ENCODE data around the gene SLC7A6. TPM values are rescaled to one million over a fixed set of nuclear protein-coding genes. Genes with fewer than 3 reads are reported as not detected.

Gene SLC7A6
- total and polyA plus RNA-seq, 2 of the 8 experiments (the other 6 are each of a cell fraction or from before 2014, with no cell fraction given) = 28.0 to 37.8 TPM

- 0 out of 2 replicates have a peak, but pooled peaks cover 2% of the 10 kb centered on the region for H3K79me1 ChIP-seq (ENCODE audit: low read depth, low read length)
- no peak for TF ChIP-seq TBP (IDR thresholded peaks at IDR 0.05; ENCODE audit: low read depth, low read length)
- H4K20me1 ChIP-seq (replicated peaks in 1 of 2; ENCODE audit: control insufficient read depth in 1 of 2, insufficient read depth in 2 of 2, low read length in 2 of 2) = peaks cover 0 to 1% of the 10 kb centered on the region in 2 experiments
- H3K23me2 ChIP-seq (ENCODE audit: low read depth, low read length) = peaks cover 13% of the 10 kb centered on the region; the same call in 1 of the 2 replicates
- H3K23ac ChIP-seq (ENCODE audit: insufficient read length) = no peak overlapping the region
- H2BK5ac ChIP-seq (ENCODE audit: low read depth, low read length) = no peak overlapping the region
- DNase-seq (ENCODE audit: low read depth in 1 of 2, low spot score in 2 of 2) (no peak), FAIRE-seq (no peak)
- H3K4me1 ChIP-seq (replicated peaks in 1 of 4; ENCODE audit: control insufficient read depth in 3 of 4, insufficient read depth in 4 of 4, low read length in 3 of 4) = peaks cover 0 to 9% (median 4%) of the 10 kb centered on the region in 4 experiments; a peak in 6 of 7 replicates
- no peak overlapping the region for H4K91ac ChIP-seq (replicated peaks; ENCODE audit: insufficient read length, low read length)
- H3K36me3 ChIP-seq (ENCODE audit: control insufficient read depth in 2 of 4, insufficient read depth in 4 of 4, low read length in 3 of 4) = no peaks in the 10 kb centered on the region
- H3K27ac ChIP-seq (ENCODE audit: low read depth, low read length) = no peak overlapping the region
- no peak overlapping the region for H2BK120ac ChIP-seq (replicated peaks; ENCODE audit: low read depth, low read length)
- H3K4ac ChIP-seq (replicated peaks; ENCODE audit: insufficient read length, low read depth, low read length) = no peak overlapping the region
- 83% methylated on average over 9 of the region's 9 CpGs; no CpG with 5 or more reads in 1 of the 2 experiments for WGBS, 2 experiments (ENCODE audit: extremely low coverage in 1 of 2, insufficient coverage in 1 of 2, insufficient read length in 1 of 2, insufficient replicate concordance in 2 of 2, low coverage in 1 of 2, low lambda C conversion rate in 2 of 2, missing lambda C conversion rate in 1 of 2)
- H3K56ac ChIP-seq (replicated peaks; ENCODE audit: insufficient read length, low read depth, low read length) = no peak overlapping the region
- no peak overlapping the region for H4K8ac ChIP-seq (ENCODE audit: extremely low read depth, insufficient read depth, low read length)
- no peak overlapping the region for H3K9ac ChIP-seq (replicated peaks in 1 of 4; ENCODE audit: extremely low read depth in 1 of 4, low read depth in 3 of 4, low read length in 3 of 4)
- H3K9me3 ChIP-seq (ENCODE audit: insufficient read depth in 2 of 2, low read depth in 1 of 2, low read length in 1 of 2) = no peaks in the 10 kb centered on the region
- no peak overlapping the region for H2BK12ac ChIP-seq (ENCODE audit: low read depth, low read length)
- CTCF ChIA-PET (ENCODE audit: partially characterized antibody) = interaction anchor here (0.6 to 7.6 kb wide), 9 partner anchors 9 to 241 kb away, joined by 3 to 80 read pairs (median 4); partner anchors contain the start of gene SLC7A6
- no peak overlapping the region for H3K18ac ChIP-seq (ENCODE audit: extremely low read depth, low read length)
- no peak overlapping the region for H3K14ac ChIP-seq (ENCODE audit: insufficient read length)
- peak overlapping the region; percentile 65; the same call in 1 of the 2 replicates for H2AK5ac ChIP-seq (ENCODE audit: low read depth, low read length)
- no peak overlapping the region for H3K4me3 ChIP-seq (ENCODE audit: extremely low read depth in 1 of 4, insufficient read depth in 2 of 4, low read depth in 3 of 4, low read length in 4 of 4)
- H4K5ac ChIP-seq (ENCODE audit: insufficient read length, low read depth, low read length) = no peak overlapping the region
- H3K4me2 ChIP-seq (ENCODE audit: insufficient read depth in 1 of 2, low read depth in 2 of 2, low read length in 2 of 2) = no peak overlapping the region; a peak in 1 of 4 replicates
- no peaks in the 10 kb centered on the region for H3K79me2 ChIP-seq (ENCODE audit: control insufficient read depth in 1 of 2, insufficient read depth in 2 of 2, low read length in 2 of 2)
- H2AFZ ChIP-seq (ENCODE audit: low read length) = no peak overlapping the region
- peaks cover 0 to 8% (median 5%) of the 10 kb centered on the region in 4 experiments; a peak in 5 of 7 replicates for H3K27me3 ChIP-seq (replicated peaks in 1 of 4; ENCODE audit: control insufficient read depth in 3 of 4, extremely low read depth in 1 of 4, insufficient read depth in 3 of 4, low read length in 3 of 4)
- POLR2A ChIA-PET (ENCODE audit: partially characterized antibody) = interaction anchor here (0.7 to 3.6 kb wide), 3 partner anchors 26 to 394 kb away, joined by 3 to 12 read pairs (median 3); partner anchors contain the start of genes PRMT7 and SLC7A6OS
- H2BK15ac ChIP-seq (ENCODE audit: low read length) = no peak overlapping the region; the same call in 1 of the 2 replicates
- H2BK20ac ChIP-seq (ENCODE audit: low read length) = no peak overlapping the region
Measured at GRCh38 chr16:68242926-68243858, 21.1 kb upstream of the SLC7A6 start.
